AG20443 (cell line): ENCODE measurements around the gene TFPT.

Source experiments
- DNase-seq: peaks from one replicate; pipeline ENCODE4 v3.0.0; 2012; ENCODE audit warnings: low spot score, mixed read lengths

The TFPT gene, protein sequence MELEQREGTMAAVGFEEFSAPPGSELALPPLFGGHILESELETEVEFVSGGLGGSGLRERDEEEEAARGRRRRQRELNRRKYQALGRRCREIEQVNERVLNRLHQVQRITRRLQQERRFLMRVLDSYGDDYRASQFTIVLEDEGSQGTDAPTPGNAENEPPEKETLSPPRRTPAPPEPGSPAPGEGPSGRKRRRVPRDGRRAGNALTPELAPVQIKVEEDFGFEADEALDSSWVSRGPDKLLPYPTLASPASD

GRCh38 chr19:54115109-54116063, at the start of gene TFPT, which contains the start of gene PRPF31:
Gene TFPT (minus strand): TSS chr19:54115657. CDS start chr19:54115269, 388 bp downstream.
Gene PRPF31 (plus strand): TSS chr19:54115754. CDS start chr19:54118279, 2,525 bp downstream.
- DNase-seq: peak; percentile 98

DNA sequence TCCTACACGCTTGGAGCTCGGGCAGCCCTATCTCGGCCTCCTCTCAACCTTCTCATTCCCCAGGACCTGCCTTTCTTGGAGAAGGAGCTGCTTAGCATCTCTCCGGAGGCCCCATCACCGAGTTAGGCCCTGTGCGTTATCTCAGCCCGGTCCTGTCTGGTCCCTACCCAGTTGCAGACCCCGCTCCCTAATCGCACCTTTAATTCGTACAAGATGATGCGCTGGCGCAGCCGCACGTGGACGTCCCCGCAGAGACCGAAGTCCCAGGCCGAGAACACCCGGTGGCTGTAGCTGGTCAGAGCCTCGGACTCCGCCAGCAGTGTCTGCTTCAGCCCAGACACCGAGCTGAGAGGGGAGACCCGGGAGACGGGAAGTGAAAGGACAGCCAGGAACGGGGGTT, 49.8 kb upstream of the TFPT start:
- no peak for DNase-seq

DNA sequence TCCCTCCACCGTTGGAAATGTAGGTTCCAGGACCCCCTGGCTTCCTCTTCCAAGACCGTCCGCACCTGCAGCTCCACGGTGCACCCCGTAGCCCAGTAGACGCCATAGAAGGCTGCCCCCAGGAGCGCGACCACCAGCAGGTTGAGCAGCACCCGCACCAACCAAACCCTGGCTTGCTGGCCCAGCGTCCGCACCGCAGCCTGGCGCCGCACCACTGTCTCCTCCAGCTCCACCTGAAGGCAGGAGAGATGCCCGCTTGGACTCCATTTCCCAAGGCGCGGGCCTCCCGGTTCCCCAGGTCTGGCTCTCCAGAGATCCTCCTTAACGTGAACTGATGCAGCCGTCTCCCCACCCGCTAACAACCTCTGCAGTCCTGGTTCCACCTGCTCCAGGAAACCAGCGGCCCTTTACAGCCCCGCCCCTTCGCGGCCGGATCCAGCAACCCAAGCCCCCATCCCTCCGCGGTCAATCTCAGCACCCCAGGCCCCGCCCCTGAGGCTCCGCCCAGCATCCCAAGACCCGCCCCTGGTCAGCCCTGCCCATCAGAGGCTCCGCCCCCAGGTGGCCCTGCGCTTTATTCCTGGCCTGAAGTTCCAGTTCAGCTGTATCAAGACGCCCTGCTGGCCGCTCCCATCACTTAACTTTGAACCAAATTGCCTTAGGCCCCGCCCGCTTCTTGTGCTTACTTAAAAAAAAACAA, 49.1 kb upstream of the TFPT start:
- DNase-seq: peak; percentile 60

DNA sequence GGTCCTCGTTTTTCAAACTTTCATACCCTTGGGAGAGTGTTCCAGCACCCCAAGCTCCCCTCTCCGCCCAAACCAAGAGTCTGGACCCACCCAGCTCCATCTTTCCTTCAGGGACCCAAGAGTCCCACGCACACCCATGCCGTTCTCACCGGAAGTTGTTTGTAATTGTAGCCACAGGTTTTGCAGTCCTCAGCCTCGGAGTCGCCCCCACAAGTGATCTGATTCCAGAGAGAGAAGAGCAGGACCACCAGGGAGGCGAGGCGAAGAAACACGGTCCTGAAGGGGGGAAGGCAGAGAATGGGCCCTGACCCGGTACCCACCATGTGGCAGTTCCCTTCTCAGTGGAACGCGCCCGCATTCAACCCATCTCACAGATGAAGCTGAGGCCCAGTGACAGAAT, 47.4 kb upstream of the TFPT start:
- no peak for DNase-seq

GRCh38 chr19:54162241-54162805, 46.9 kb upstream of the TFPT start:
- peak; percentile 94 for DNase-seq

- no peak for DNase-seq
Observed at GRCh38 chr19:54160854-54161253, 45.4 kb upstream of the TFPT start.

- no peak for DNase-seq
Observed at GRCh38 chr19:54160182-54160811, 44.8 kb upstream of the TFPT start.

DNA sequence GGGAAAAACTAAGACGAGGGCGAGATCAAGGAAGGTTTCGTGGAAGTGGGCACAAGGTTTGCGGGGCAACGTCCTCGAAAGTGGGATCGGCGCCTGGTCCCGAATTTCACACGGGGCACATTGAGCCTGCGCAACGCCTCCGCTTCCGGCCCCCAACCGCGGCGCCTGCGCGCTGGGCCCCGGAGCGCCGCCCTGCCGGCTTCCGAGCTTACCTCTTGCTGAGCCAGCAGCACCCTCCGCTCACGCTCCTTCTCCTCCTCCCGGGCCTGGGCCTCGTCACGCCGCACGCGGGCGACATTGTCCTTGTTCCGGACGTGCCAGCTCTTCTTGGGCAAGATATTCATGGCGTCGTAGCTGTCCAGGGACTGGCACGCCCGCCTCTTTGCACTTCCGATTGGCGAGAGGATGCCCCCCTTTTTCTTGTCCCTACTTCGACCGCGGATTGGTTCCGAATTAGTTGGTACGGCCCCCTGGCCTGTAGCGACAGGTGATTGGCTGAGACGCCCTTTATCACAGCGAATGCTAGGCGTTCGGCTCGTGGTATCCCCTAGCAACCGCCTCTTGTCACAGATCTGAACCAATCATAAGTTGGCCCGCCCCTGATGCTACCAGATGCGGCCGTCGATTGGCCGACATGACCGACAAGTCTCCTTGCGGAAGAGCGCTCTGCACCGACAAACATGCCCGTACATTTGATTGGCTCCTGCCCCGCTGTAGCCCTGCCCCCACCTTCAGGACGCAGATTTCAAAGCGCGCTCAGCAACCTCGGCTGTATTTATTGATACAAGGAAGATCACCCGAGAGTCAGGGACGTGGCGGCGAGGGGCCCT, 44.1 kb upstream of the TFPT start, which contains the start of gene LENG1:
TSS of gene LENG1 (minus strand) at position 370 of the 830 bp plus-strand sequence. CDS start at position 344, 26 bp downstream.
- DNase-seq: peak; percentile 97

DNA sequence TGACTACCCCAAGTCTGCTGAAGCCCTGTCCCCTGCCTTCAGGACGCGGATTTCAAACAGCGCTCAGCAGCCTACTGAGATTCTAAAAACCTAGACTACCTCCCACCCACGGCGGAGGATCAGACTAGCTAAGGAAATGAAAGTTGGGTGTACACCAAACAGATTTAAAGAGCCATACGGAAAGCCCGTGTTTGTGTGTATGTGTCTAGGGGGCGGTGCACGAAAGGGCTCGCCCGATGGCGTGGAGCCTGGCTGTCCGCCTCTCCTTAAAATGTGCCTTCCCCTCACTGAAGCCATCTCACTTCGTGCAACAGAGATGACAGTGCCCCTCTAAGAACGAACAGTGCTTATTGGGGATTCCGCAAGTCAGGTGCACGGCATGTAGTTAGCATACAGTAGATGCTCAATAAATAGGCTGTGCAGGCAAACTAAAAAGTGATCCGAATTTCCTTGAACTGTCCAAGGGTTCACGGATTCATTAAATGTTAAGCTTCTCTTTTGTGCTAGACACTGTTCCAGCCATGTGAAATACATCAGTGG, 43.4 kb upstream of the TFPT start:
- DNase-seq: peak; percentile 44

DNA sequence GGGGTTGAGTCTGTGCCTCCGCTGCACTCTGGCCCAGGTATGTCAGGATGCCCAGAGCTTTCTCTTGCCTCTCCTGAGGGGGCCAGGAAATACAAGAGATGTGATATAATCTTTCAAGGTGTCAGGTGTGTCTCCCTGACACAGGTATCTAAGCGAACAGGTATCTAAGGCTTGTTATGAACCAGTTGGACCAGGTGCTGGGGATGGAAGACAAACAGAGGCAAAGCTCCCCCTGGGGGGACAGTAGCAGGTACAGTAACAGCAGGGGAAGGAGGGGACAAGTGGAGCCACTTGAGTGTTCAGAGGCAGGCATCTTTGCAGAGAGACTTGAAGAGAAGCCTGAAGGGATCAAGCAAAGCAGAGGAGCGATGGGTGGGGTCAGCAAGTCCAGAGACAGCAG, 41.5 kb upstream of the TFPT start:
- DNase-seq: no peak

DNA sequence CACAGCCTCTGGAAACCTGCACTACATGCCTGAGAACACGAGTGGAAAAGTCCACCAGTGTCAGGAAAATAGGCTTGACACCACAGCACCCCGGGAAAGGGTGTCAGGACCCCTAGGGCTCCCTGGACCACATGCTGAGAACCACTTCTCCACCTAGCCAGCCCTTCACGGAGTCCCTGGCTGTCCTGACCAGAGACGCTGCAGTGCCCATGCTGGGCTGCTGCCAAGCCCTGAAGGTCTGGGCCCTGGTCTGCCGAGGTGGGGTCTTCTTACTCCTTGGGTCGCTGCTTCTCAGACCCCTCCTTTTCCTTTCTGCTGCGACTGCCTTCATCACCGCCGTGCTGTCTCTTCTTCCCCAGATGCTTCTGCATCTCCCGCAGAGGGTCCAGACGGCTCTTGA, 41.0 kb upstream of the TFPT start:
- no peak for DNase-seq

GRCh38 chr19:54155694-54156093, 40.2 kb upstream of the TFPT start:
- no peak for DNase-seq

DNA sequence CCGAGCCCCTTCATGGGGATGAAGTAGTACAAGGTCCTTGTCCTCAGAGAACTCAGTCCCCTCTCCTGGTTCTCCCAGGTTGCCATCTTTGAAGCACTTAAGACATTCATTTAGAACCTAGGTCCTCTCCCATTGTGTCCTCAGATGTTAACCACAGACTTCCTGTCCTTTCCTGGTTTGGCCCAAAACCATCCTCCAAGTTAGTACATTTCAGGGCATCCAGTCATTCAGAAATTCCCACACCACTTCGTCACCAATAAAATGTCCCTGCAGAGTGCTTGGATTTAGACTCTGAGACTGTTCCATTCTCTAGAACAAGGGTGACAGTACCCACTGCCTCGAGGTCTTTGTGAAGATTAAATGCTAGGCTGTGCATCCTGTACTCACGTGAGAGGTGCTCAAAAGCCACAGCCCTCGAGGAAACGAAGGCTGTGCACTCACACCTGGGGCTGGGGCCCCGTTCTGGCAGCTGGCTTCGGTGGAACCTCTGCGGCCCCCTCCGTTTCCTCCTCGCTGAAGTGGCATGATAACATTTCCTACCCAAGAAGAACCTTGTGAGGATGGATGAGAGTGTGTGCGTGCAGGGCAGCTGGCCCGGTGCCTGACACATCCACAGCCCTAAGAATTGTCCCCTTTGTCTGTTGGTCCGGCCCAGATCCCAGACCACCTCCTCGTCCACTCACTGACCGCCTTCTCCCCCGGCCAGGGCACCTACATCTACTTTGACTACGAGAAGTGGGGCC, 39.3 kb upstream of the TFPT start:
- peak; percentile 48 for DNase-seq

GRCh38 chr19:54153731-54154326, 38.4 kb upstream of the TFPT start:
- no peak for DNase-seq

GRCh38 chr19:54152878-54153524, 37.5 kb upstream of the TFPT start:
- DNase-seq: no peak

GRCh38 chr19:54152267-54152666, 36.8 kb upstream of the TFPT start:
- DNase-seq: no peak

GRCh38 chr19:54151362-54152035, 36.0 kb upstream of the TFPT start:
- DNase-seq: no peak
